Measurements from ENCODE around the gene SLC18A2.

Gene SLC18A2

GRCh38 chr10:117248750-117249465 lies 8.0 kb downstream of the SLC18A2 start:
- H3K4me3 Mint-ChIP-seq = no peak overlapping the region
- H3K27ac Mint-ChIP-seq = no peak overlapping the region
- no peaks in the 10 kb centered on the region for H3K36me3 Mint-ChIP-seq (ENCODE audit: low read depth)
- peaks cover 42% of the 10 kb centered on the region for H3K27me3 Mint-ChIP-seq
- peaks cover 21% of the 10 kb centered on the region for H3K4me1 Mint-ChIP-seq (ENCODE audit: low read depth)
- H3K9me3 Mint-ChIP-seq = no peaks in the 10 kb centered on the region

- no peak overlapping the region for H3K4me3 Mint-ChIP-seq
- peaks cover 35% of the 10 kb centered on the region for H3K27me3 Mint-ChIP-seq
- H3K36me3 Mint-ChIP-seq (ENCODE audit: low read depth) = no peaks in the 10 kb centered on the region
- H3K4me1 Mint-ChIP-seq (ENCODE audit: low read depth) = peaks cover 21% of the 10 kb centered on the region
- no peaks in the 10 kb centered on the region for H3K9me3 Mint-ChIP-seq
- no peak overlapping the region for H3K27ac Mint-ChIP-seq
These were observed 8.7 kb downstream of the SLC18A2 start for GRCh38 chr10:117249493-117250093.

GRCh38 chr10:117250411-117250810 lies 9.5 kb downstream of the SLC18A2 start:
- peaks cover 21% of the 10 kb centered on the region for H3K4me1 Mint-ChIP-seq (ENCODE audit: low read depth)
- no peaks in the 10 kb centered on the region for H3K9me3 Mint-ChIP-seq
- no peaks in the 10 kb centered on the region for H3K36me3 Mint-ChIP-seq (ENCODE audit: low read depth)
- peaks cover 28% of the 10 kb centered on the region for H3K27me3 Mint-ChIP-seq
- H3K4me3 Mint-ChIP-seq = no peak overlapping the region
- no peak overlapping the region for H3K27ac Mint-ChIP-seq

GRCh38 chr10:117253908-117254307 lies 13.0 kb downstream of the SLC18A2 start:
- peaks cover 6% of the 10 kb centered on the region for H3K4me1 Mint-ChIP-seq (ENCODE audit: low read depth)
- H3K27ac Mint-ChIP-seq = no peak overlapping the region
- H3K4me3 Mint-ChIP-seq = no peak overlapping the region
- H3K9me3 Mint-ChIP-seq = no peaks in the 10 kb centered on the region
- H3K36me3 Mint-ChIP-seq (ENCODE audit: low read depth) = no peaks in the 10 kb centered on the region
- peaks cover 21% of the 10 kb centered on the region for H3K27me3 Mint-ChIP-seq

GRCh38 chr10:117254338-117254737 lies 13.4 kb downstream of the SLC18A2 start:
- no peak overlapping the region for H3K4me3 Mint-ChIP-seq
- no peaks in the 10 kb centered on the region for H3K9me3 Mint-ChIP-seq
- peaks cover 6% of the 10 kb centered on the region for H3K4me1 Mint-ChIP-seq (ENCODE audit: low read depth)
- no peak overlapping the region for H3K27ac Mint-ChIP-seq
- H3K27me3 Mint-ChIP-seq = peaks cover 21% of the 10 kb centered on the region
- no peaks in the 10 kb centered on the region for H3K36me3 Mint-ChIP-seq (ENCODE audit: low read depth)

GRCh38 chr10:117254774-117255735 lies 14.1 kb downstream of the SLC18A2 start:
- H3K36me3 Mint-ChIP-seq (ENCODE audit: low read depth) = no peaks in the 10 kb centered on the region
- H3K27me3 Mint-ChIP-seq = peaks cover 23% of the 10 kb centered on the region
- peaks cover 11% of the 10 kb centered on the region for H3K4me1 Mint-ChIP-seq (ENCODE audit: low read depth)
- no peak overlapping the region for H3K27ac Mint-ChIP-seq
- H3K9me3 Mint-ChIP-seq = no peaks in the 10 kb centered on the region
- no peak overlapping the region for H3K4me3 Mint-ChIP-seq

- H3K4me1 Mint-ChIP-seq (ENCODE audit: low read depth) = peaks cover 11% of the 10 kb centered on the region
- H3K27ac Mint-ChIP-seq = no peak overlapping the region
- no peaks in the 10 kb centered on the region for H3K36me3 Mint-ChIP-seq (ENCODE audit: low read depth)
- no peaks in the 10 kb centered on the region for H3K9me3 Mint-ChIP-seq
- no peak overlapping the region for H3K4me3 Mint-ChIP-seq
- H3K27me3 Mint-ChIP-seq = peaks cover 29% of the 10 kb centered on the region
These were observed 15.0 kb downstream of the SLC18A2 start for GRCh38 chr10:117255835-117256460.

- H3K27me3 Mint-ChIP-seq = peaks cover 31% of the 10 kb centered on the region
- peaks cover 11% of the 10 kb centered on the region for H3K4me1 Mint-ChIP-seq (ENCODE audit: low read depth)
- no peaks in the 10 kb centered on the region for H3K36me3 Mint-ChIP-seq (ENCODE audit: low read depth)
- H3K9me3 Mint-ChIP-seq = no peaks in the 10 kb centered on the region
- no peak overlapping the region for H3K4me3 Mint-ChIP-seq
- H3K27ac Mint-ChIP-seq = no peak overlapping the region
These were observed 16.0 kb downstream of the SLC18A2 start for GRCh38 chr10:117256910-117257309.

GRCh38 chr10:117257721-117258120 lies 16.8 kb downstream of the SLC18A2 start:
- peaks cover 11% of the 10 kb centered on the region for H3K4me1 Mint-ChIP-seq (ENCODE audit: low read depth)
- no peaks in the 10 kb centered on the region for H3K36me3 Mint-ChIP-seq (ENCODE audit: low read depth)

GRCh38 chr10:117259279-117259678 lies 18.4 kb downstream of the SLC18A2 start:
- H3K36me3 Mint-ChIP-seq (ENCODE audit: low read depth) = no peaks in the 10 kb centered on the region
- no peaks in the 10 kb centered on the region for H3K9me3 Mint-ChIP-seq
- H3K4me3 Mint-ChIP-seq = no peak overlapping the region

More at GRCh38 chr10:117257721-117258120, 16.8 kb downstream of the SLC18A2 start:
- H3K4me3 Mint-ChIP-seq = no peak overlapping the region
- H3K27ac Mint-ChIP-seq = no peak overlapping the region
- H3K9me3 Mint-ChIP-seq = no peaks in the 10 kb centered on the region
- peaks cover 31% of the 10 kb centered on the region for H3K27me3 Mint-ChIP-seq

GRCh38 chr10:117260084-117260483 lies 19.2 kb downstream of the SLC18A2 start:
- no peak overlapping the region for H3K4me3 Mint-ChIP-seq
- H3K9me3 Mint-ChIP-seq = no peaks in the 10 kb centered on the region
- peaks cover 11% of the 10 kb centered on the region for H3K4me1 Mint-ChIP-seq (ENCODE audit: low read depth)
- H3K27ac Mint-ChIP-seq = no peak overlapping the region
- H3K27me3 Mint-ChIP-seq = peaks cover 31% of the 10 kb centered on the region
- no peaks in the 10 kb centered on the region for H3K36me3 Mint-ChIP-seq (ENCODE audit: low read depth)

More at GRCh38 chr10:117259279-117259678, 18.4 kb downstream of the SLC18A2 start:
- H3K27me3 Mint-ChIP-seq = peaks cover 31% of the 10 kb centered on the region
- H3K27ac Mint-ChIP-seq = no peak overlapping the region
- H3K4me1 Mint-ChIP-seq (ENCODE audit: low read depth) = peaks cover 11% of the 10 kb centered on the region

- Mint-ChIP-seq H3K27ac (no peak overlapping the region), H3K9me3 (no peaks in the 10 kb centered on the region), H3K36me3 (ENCODE audit: low read depth) (no peaks in the 10 kb centered on the region), H3K27me3 (peaks cover 31% of the 10 kb centered on the region), H3K4me3 (no peak overlapping the region), H3K4me1 (ENCODE audit: low read depth) (peaks cover 11% of the 10 kb centered on the region)
These were observed 20.6 kb downstream of the SLC18A2 start for GRCh38 chr10:117261501-117261900.

- peaks cover 11% of the 10 kb centered on the region for H3K4me1 Mint-ChIP-seq (ENCODE audit: low read depth)
- no peak overlapping the region for H3K4me3 Mint-ChIP-seq
- no peaks in the 10 kb centered on the region for H3K9me3 Mint-ChIP-seq
- no peak overlapping the region for H3K27ac Mint-ChIP-seq
- H3K36me3 Mint-ChIP-seq (ENCODE audit: low read depth) = no peaks in the 10 kb centered on the region
- peaks cover 31% of the 10 kb centered on the region for H3K27me3 Mint-ChIP-seq
These were observed 21.5 kb downstream of the SLC18A2 start for GRCh38 chr10:117262291-117262902.

GRCh38 chr10:117262903-117263293 lies 22.0 kb downstream of the SLC18A2 start:
- Mint-ChIP-seq H3K27ac (no peak overlapping the region), H3K9me3 (no peaks in the 10 kb centered on the region), H3K4me3 (no peak overlapping the region), H3K4me1 (ENCODE audit: low read depth) (peaks cover 11% of the 10 kb centered on the region), H3K36me3 (ENCODE audit: low read depth) (no peaks in the 10 kb centered on the region), H3K27me3 (peaks cover 31% of the 10 kb centered on the region)

Data from stimulated activated naive CD8-positive, alpha-beta T cell treated with anti-CD3 and anti-CD28 coated beads, Interleukin-15, Interleukin-2, amounts not matched to agents 100 ng/mL and 50 ng/mL, for 24 hours (primary cell).